GM23338 (cell line): Measurements from ENCODE around the gene DAD1. TPM values are rescaled to one million over a fixed set of nuclear protein-coding genes. Genes with fewer than 3 reads are reported as not detected.

Experiments used
- ATAC-seq: fragments of 200-7000 bp; cut with Tn5 transposase; 3 replicates; pipeline ENCODE4 v1.9.1; 2020
- DNase-seq: peaks from one replicate; pipeline ENCODE4 v3.0.0-alpha.2; 2015; ENCODE audit warnings: low spot score
- H2AFZ ChIP-seq: fragments of 200-600 bp; sonication (generic); 2 replicates; pipeline ENCODE4 v1.8.0; 2016; ENCODE audit warnings: antibody characterized with exemption, mild to moderate bottlenecking, moderate library complexity
- H3F3A ChIP-seq: fragments of 200-600 bp; sonication (generic); replicated peaks from 2 replicates; pipeline ENCODE4 v1.8.0; 2017; ENCODE audit warnings: antibody characterized with exemption, mixed run types, low read depth
- H3K27ac ChIP-seq: fragments of 200-600 bp; sonication (generic); 2 replicates; pipeline ENCODE4 v1.6.1; 2016; ENCODE audit warnings: low read depth
- H3K27me3 ChIP-seq: fragments of 200-600 bp; sonication (generic); 2 replicates; pipeline ENCODE4 v1.8.0; 2016; ENCODE audit warnings: mild to moderate bottlenecking, mixed run types, moderate library complexity; ENCODE audit not compliant: insufficient read depth
- H3K36me3 ChIP-seq: fragments of 200-600 bp; sonication (generic); 2 replicates; pipeline ENCODE4 v1.8.0; 2016; ENCODE audit warnings: mild to moderate bottlenecking; ENCODE audit not compliant: insufficient read depth
- H3K4me1 ChIP-seq: fragments of 200-600 bp; sonication (generic); 2 replicates; pipeline ENCODE4 v1.8.0; 2016; ENCODE audit warnings: mild to moderate bottlenecking, moderate library complexity; ENCODE audit not compliant: insufficient read depth
- H3K4me2 ChIP-seq: fragments of 200-600 bp; sonication (generic); 2 replicates; pipeline ENCODE4 v1.7.1; 2017; ENCODE audit warnings: mixed run types
- H3K4me3 ChIP-seq: fragments of 200-600 bp; sonication (generic); 2 replicates; pipeline ENCODE4 v1.6.1; 2016; ENCODE audit warnings: mixed run types
- H3K79me2 ChIP-seq: fragments of 200-600 bp; sonication (generic); replicated peaks from 2 replicates; pipeline ENCODE4 v1.8.0; 2017; ENCODE audit warnings: mild to moderate bottlenecking; ENCODE audit not compliant: insufficient read depth
- H3K9me2 ChIP-seq: fragments of 200-600 bp; sonication (generic); 2 replicates; pipeline ENCODE4 v1.8.0; 2017; ENCODE audit not compliant: insufficient read depth
- H4K20me1 ChIP-seq: fragments of 200-600 bp; sonication (generic); replicated peaks from 2 replicates; pipeline ENCODE4 v1.8.0; 2017; ENCODE audit warnings: mild to moderate bottlenecking; ENCODE audit not compliant: insufficient read depth
- H3K27ac Mint-ChIP-seq: 2 replicates; pipeline ENCODE4 v1.8.0; 2020; ENCODE audit warnings: inconsistent platforms, mild to moderate bottlenecking, moderate library complexity, mixed read lengths
- H3K27me3 Mint-ChIP-seq: 3 replicates; pipeline ENCODE4 v1.8.0; 2022; ENCODE audit warnings: low read depth, mild to moderate bottlenecking, moderate library complexity, mixed read lengths, inconsistent platforms; ENCODE audit not compliant: insufficient read depth, poor library complexity
- H3K36me3 Mint-ChIP-seq: 3 replicates; pipeline ENCODE4 v1.8.0; 2021; ENCODE audit warnings: low read depth, mild to moderate bottlenecking, inconsistent platforms, moderate library complexity, mixed read lengths
- H3K4me1 Mint-ChIP-seq: 3 replicates; pipeline ENCODE4 v1.8.0; 2020; ENCODE audit warnings: mild to moderate bottlenecking, inconsistent platforms, mixed read lengths
- H3K4me3 Mint-ChIP-seq: 3 replicates; pipeline ENCODE4 v1.8.0; 2021; ENCODE audit warnings: moderate library complexity, mild to moderate bottlenecking, inconsistent platforms, mixed read lengths
- H3K9me3 Mint-ChIP-seq: 3 replicates; pipeline ENCODE4 v1.8.0; 2020; ENCODE audit warnings: moderate library complexity, mild to moderate bottlenecking, inconsistent platforms, mixed read lengths
- CREB1 ChIP-seq: fragments of 250-450 bp; sonication (Bioruptor Pico); IDR thresholded peaks from 2 replicates; pipeline ENCODE4 v1.5.0; 2020; ENCODE audit warnings: low read depth, mild to moderate bottlenecking, moderate library complexity
- CTCF ChIP-seq, 2 experiments: fragments of 200-600 bp in 1 of 2; sonication (generic) in 1 of 2; conservative IDR thresholded peaks; 2 replicates each; pipeline versions ENCODE4 v1.5.1 to v1.6.1; 2016 to 2017; ENCODE audit warnings: antibody characterized with exemption in 2 of 2, low read depth in 2 of 2, mild to moderate bottlenecking in 2 of 2, moderate library complexity in 1 of 2
- EZH2 ChIP-seq: fragments of 200-600 bp; sonication (generic); IDR thresholded peaks from one replicate; pipeline ENCODE4 v1.8.0; 2017; ENCODE audit warnings: antibody characterized with exemption, mild to moderate bottlenecking, low read depth; ENCODE audit not compliant: unreplicated experiment
- EZH2phosphoT487 ChIP-seq: fragments of 200-600 bp; sonication (generic); IDR thresholded peaks from one replicate; pipeline ENCODE4 v1.8.1; 2018; ENCODE audit warnings: antibody characterized with exemption; ENCODE audit not compliant: unreplicated experiment
- JUNB ChIP-seq: IDR thresholded peaks from one replicate; pipeline ENCODE4 v1.6.1; 2016; ENCODE audit warnings: antibody characterized with exemption; ENCODE audit not compliant: unreplicated experiment
- NANOG ChIP-seq: IDR thresholded peaks from 2 replicates; pipeline ENCODE4 v1.6.1; 2016; ENCODE audit warnings: antibody characterized with exemption, borderline replicate concordance
- POLR2AphosphoS5 ChIP-seq: IDR thresholded peaks from 2 replicates; pipeline ENCODE4 v1.6.1; 2016; ENCODE audit warnings: antibody characterized with exemption, low read depth
- STAT1 ChIP-seq: IDR thresholded peaks from one replicate; pipeline ENCODE4 v1.6.1; 2016; ENCODE audit warnings: antibody characterized with exemption; ENCODE audit not compliant: unreplicated experiment
- ZNF114 ChIP-seq: fragments of 250-450 bp; sonication (Bioruptor Pico); IDR thresholded peaks from 2 replicates; pipeline ENCODE4 v1.5.0; 2020; ENCODE audit warnings: mild to moderate bottlenecking, moderate library complexity
- ZNF331 ChIP-seq: fragments of 250-450 bp; sonication (Bioruptor Pico); IDR thresholded peaks from 2 replicates; pipeline ENCODE4 v1.5.0; 2020; ENCODE audit warnings: low read depth, mild to moderate bottlenecking, moderate library complexity
- ZNF462 ChIP-seq: fragments of 250-450 bp; sonication (Bioruptor Pico); IDR thresholded peaks from 2 replicates; pipeline ENCODE4 v1.5.0; 2020; ENCODE audit warnings: mild to moderate bottlenecking, moderate library complexity
- polyA plus RNA-seq: library from polyadenylated mRNA; unstranded; fragments of >200 nt; fragmentation: Nextera tagmentation; extraction: Ambion mirVana; gene quantifications from 2 replicates; pipeline ENCODE4 v1.2.1, GENCODE V29; 2016
- total RNA-seq: library from RNA; depleted of rRNA; stranded (reverse); fragments of >200 nt; shearing (Covaris generic); gene quantifications from 2 replicates; pipeline ENCODE4 v1.2.3, GENCODE V29; 2014
- TF ChIP-seq, protein P1 (sequence below): IDR thresholded peaks from one replicate; pipeline ENCODE4 v1.6.1; 2018; ENCODE audit warnings: antibody characterized with exemption; ENCODE audit not compliant: unreplicated experiment
- TF ChIP-seq, protein P2 (sequence below): IDR thresholded peaks from 2 replicates; pipeline ENCODE4 v1.6.1; 2016; ENCODE audit warnings: antibody characterized with exemption

Gene DAD1
- total and polyA plus RNA-seq, 2 experiments from 2014 or later, result 180 to 252 TPM

DNA sequence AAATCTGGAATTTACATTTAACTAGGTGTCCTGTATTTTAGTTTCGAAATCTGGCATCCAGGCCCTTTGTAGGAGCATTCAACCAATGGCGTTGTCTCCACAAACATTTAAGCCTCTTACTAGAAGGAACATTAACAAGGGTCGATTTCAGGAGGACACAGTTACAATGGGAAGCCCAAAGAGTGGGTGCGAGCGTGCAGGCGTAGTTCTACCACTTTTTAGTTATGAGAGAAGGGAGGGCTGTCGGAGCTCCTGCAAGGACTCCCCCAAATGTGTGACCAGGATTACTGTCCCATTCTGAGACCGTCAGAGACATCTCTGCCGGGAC, 8.7 kb upstream of the DAD1 start:
- peaks cover 23% of the 10 kb centered on the region for H3K79me2 ChIP-seq
- peak overlapping the region; percentile 97 for H3K4me3 ChIP-seq
- no peaks in the 10 kb centered on the region for H3K9me2 ChIP-seq
- peak overlapping the region; percentile 91 for H3K4me2 ChIP-seq
- DNase-seq (no peak), ATAC-seq (peak; percentile 34)
- peak overlapping the region; percentile 98 for H3K4me3 Mint-ChIP-seq
- TF ChIP-seq, protein P1, sequence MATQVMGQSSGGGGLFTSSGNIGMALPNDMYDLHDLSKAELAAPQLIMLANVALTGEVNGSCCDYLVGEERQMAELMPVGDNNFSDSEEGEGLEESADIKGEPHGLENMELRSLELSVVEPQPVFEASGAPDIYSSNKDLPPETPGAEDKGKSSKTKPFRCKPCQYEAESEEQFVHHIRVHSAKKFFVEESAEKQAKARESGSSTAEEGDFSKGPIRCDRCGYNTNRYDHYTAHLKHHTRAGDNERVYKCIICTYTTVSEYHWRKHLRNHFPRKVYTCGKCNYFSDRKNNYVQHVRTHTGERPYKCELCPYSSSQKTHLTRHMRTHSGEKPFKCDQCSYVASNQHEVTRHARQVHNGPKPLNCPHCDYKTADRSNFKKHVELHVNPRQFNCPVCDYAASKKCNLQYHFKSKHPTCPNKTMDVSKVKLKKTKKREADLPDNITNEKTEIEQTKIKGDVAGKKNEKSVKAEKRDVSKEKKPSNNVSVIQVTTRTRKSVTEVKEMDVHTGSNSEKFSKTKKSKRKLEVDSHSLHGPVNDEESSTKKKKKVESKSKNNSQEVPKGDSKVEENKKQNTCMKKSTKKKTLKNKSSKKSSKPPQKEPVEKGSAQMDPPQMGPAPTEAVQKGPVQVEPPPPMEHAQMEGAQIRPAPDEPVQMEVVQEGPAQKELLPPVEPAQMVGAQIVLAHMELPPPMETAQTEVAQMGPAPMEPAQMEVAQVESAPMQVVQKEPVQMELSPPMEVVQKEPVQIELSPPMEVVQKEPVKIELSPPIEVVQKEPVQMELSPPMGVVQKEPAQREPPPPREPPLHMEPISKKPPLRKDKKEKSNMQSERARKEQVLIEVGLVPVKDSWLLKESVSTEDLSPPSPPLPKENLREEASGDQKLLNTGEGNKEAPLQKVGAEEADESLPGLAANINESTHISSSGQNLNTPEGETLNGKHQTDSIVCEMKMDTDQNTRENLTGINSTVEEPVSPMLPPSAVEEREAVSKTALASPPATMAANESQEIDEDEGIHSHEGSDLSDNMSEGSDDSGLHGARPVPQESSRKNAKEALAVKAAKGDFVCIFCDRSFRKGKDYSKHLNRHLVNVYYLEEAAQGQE, result no peak
- TF ChIP-seq STAT1 (no peak), JUNB (no peak), ZNF114 (CRISPR knock-in tag) (no peak), CTCF (conservative IDR thresholded peaks at IDR 0.05; ENCODE audit: low read depth in 2 of 2) (no peak), CREB1 (CRISPR knock-in tag) (no peak), ZNF462 (no peak), EZH2phosphoT487 (no peak), ZNF331 (CRISPR knock-in tag) (no peak), POLR2AphosphoS5 (no peak), EZH2 (no peak), NANOG (no peak)
- TF ChIP-seq, protein P2, sequence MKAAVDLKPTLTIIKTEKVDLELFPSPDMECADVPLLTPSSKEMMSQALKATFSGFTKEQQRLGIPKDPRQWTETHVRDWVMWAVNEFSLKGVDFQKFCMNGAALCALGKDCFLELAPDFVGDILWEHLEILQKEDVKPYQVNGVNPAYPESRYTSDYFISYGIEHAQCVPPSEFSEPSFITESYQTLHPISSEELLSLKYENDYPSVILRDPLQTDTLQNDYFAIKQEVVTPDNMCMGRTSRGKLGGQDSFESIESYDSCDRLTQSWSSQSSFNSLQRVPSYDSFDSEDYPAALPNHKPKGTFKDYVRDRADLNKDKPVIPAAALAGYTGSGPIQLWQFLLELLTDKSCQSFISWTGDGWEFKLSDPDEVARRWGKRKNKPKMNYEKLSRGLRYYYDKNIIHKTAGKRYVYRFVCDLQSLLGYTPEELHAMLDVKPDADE, result no peak
- 0 out of 2 replicates have a peak, but pooled peaks cover 9% of the 10 kb centered on the region for H3K36me3 ChIP-seq
- H3K4me1 ChIP-seq, result peaks cover 22% of the 10 kb centered on the region
- peaks cover 34% of the 10 kb centered on the region for H3K4me1 Mint-ChIP-seq
- H2AFZ ChIP-seq, result peak overlapping the region; percentile 97
- H3K27ac Mint-ChIP-seq, result peak overlapping the region; percentile 75; the same call in 1 of the 2 replicates
- H3K9me3 Mint-ChIP-seq, result no peaks in the 10 kb centered on the region
- H3F3A ChIP-seq, result no peaks in the 10 kb centered on the region
- no peaks in the 10 kb centered on the region; the same call in 1 of the 2 replicates for H4K20me1 ChIP-seq
- H3K27ac ChIP-seq, result peak overlapping the region; percentile 53
- no peaks in the 10 kb centered on the region for H3K27me3 ChIP-seq
- H3K36me3 Mint-ChIP-seq, result peaks cover 22% of the 10 kb centered on the region
- H3K27me3 Mint-ChIP-seq, result peaks cover 9% of the 10 kb centered on the region
